Heart left ventricle (tissue), 16 donors: Measurements from ENCODE around the gene SNX20. TPM values are rescaled to one million over a fixed set of nuclear protein-coding genes. Genes with fewer than 3 reads are reported as not detected.

Source experiments
- ATAC-seq, 4 donors: fragments of 200-7000 bp; cut with Tn5 transposase; one replicate each; pipeline ENCODE4 v1.9.1; 2020 to 2022; ENCODE audit warnings: moderate library complexity in 4 of 4, mild to moderate bottlenecking in 3 of 4, moderate number of reproducible peaks in 1 of 4
- DNase-seq, 5 donors: peaks; one replicate each; pipeline ENCODE4 v3.0.0-alpha.2; 2020
- H3K27ac ChIP-seq, 12 donors: fragments of 200-600 bp; sonication (generic) in 4 of 12; one replicate each; pipeline versions ENCODE4 v1.5.0 to v1.8.0; 2016 to 2022; ENCODE audit warnings: mild to moderate bottlenecking in 2 of 12
- H3K27me3 ChIP-seq, 9 donors: fragments of 200-600 bp; sonication (generic) in 2 of 9; one replicate each; pipeline versions ENCODE4 v1.5.1 to v1.8.0; 2016 to 2022; ENCODE audit warnings: mild to moderate bottlenecking in 3 of 9
- H3K36me3 ChIP-seq, 9 donors: fragments of 200-600 bp; sonication (generic) in 2 of 9; one replicate each; pipeline versions ENCODE4 v1.5.0 to v1.8.0; 2018 to 2022; ENCODE audit warnings: mild to moderate bottlenecking in 2 of 9
- H3K4me1 ChIP-seq, 12 donors: fragments of 200-600 bp; sonication (generic) in 4 of 12; one replicate each; pipeline versions ENCODE4 v1.5.0 to v1.8.0; 2016 to 2022; ENCODE audit warnings: mild to moderate bottlenecking in 3 of 12
- H3K4me3 ChIP-seq, 12 donors: fragments of 200-600 bp; sonication (generic) in 4 of 12; one replicate each; pipeline versions ENCODE4 v1.5.0 to v1.8.0; 2017 to 2022; ENCODE audit warnings: mild to moderate bottlenecking in 9 of 12, moderate library complexity in 4 of 12
- H3K9me3 ChIP-seq, 12 donors: fragments of 200-600 bp; sonication (generic) in 4 of 12; one replicate each; pipeline versions ENCODE4 v1.5.0 to v1.8.0; 2016 to 2022; ENCODE audit warnings: mild to moderate bottlenecking in 1 of 12
- POLR2A ChIP-seq, 2 donors: fragments of 450-650 bp; IDR thresholded peaks; one replicate each; pipeline ENCODE4 v1.6.1; 2017; ENCODE audit warnings: antibody characterized with exemption in 2 of 2, mild to moderate bottlenecking in 2 of 2, moderate library complexity in 2 of 2
- WGBS, 4 donors: extraction: QIAGEN DNeasy Blood & Tissue Kit in 2 of 4; methylation state at CpG; one replicate each; pipeline versions ENCODE4 v1.1.5 to v1.1.7; 2013 to 2018; 5-methylcytosine and 5-hydroxymethylcytosine counted together
- intact Hi-C, 10 donors: fragments of 100-400 bp; cut with DNase I; formaldehyde crosslinking; loops; one replicate each; pipeline versions ENCODE4 v1.11.1 to v1.14.2; 2022
- polyA plus RNA-seq, 2 donors: library from polyadenylated mRNA; stranded (reverse); fragments of 200-250 nt; gene quantifications; one replicate each; pipeline ENCODE4 v1.2.3, GENCODE V29; 2013
- total RNA-seq, 9 donors: library from RNA; depleted of rRNA in 2 of 9; stranded (reverse); fragments of >200 nt in 2 of 9; fragmentation: NEBNext Ultra II Directional in 3 of 9; extraction: Animal tissue kit (Norgen Biotek cat#: 25700) in 3 of 9; gene quantifications; one replicate each; pipeline versions ENCODE4 v1.1.0 to v1.2.4, GENCODE V29; 2016 to 2023
- TF ChIP-seq, protein P1 (sequence below), 12 donors: fragments of 200-600 bp; sonication (generic) in 4 of 12; IDR thresholded peaks; one replicate each; pipeline versions ENCODE4 v1.5.0 to v1.8.0; 2018 to 2022; ENCODE audit warnings: antibody characterized with exemption in 12 of 12, mild to moderate bottlenecking in 5 of 12
- donor health status: ischemic (EF 13 %, LVEDD 7.1; RV severe dilation, severe dysfunction).
- donor health status: healthy with polysubstance abuse.
- donor health status: DM: no; HTN: yes; CAD: no.
- donor health status: DM: no; HTN: no; CAD: no.
- donor health status: ischemic (EF 25% LVEDD 6.9; RV normal size, moderate dysfunction).
- donor health status: ischemic (EF 25% LVEDD 5.7; RV mildly dilated, moderate dysfunction).
- donor health status: healthy.
- donor health status: DM: yes; HTN: yes; CAD: no.
- donor health status: ischemic (EF 35%, LVEDD 5.7; RV mildly dilated, moderate dysfunction).
- donor health status: nonischemic (EF 11% LVEDD 7.7; RV severe dilation, severe dysfunction).
- donor health status: DM: yes; HTN: yes; CAD: no.
- donor health status: PGD.
- donor health status: ischemic (EF 29% LVEDD 5.4; RV normal size, mild dysfunction).
- donor health status: nonischemic (EF 23%, LVEDD 6.1; RV moderate dilation, normal function).

The SNX20 gene
- total and polyA plus RNA-seq, 11 donors, result 0.27 to 11.9 (median 0.64) TPM

GRCh38 chr16:50673496-50674275, 7.4 kb downstream of the SNX20 start:
- H3K9me3 ChIP-seq, result peaks cover 0 to 23% (median 13%) of the 10 kb centered on the region in 12 donors
- DNase-seq (no peak), ATAC-seq (no peak)
- H3K27me3 ChIP-seq, result peaks cover 0 to 25% (median 8%) of the 10 kb centered on the region in 9 donors
- H3K36me3 ChIP-seq, result peaks cover 0 to 55% (median 0%) of the 10 kb centered on the region in 9 donors
- no peak overlapping the region for H3K4me3 ChIP-seq
- peaks cover 0 to 9% (median 2%) of the 10 kb centered on the region in 12 donors for H3K4me1 ChIP-seq
- no peak for TF ChIP-seq POLR2A (IDR thresholded peaks at IDR 0.05)
- TF ChIP-seq, protein P1, sequence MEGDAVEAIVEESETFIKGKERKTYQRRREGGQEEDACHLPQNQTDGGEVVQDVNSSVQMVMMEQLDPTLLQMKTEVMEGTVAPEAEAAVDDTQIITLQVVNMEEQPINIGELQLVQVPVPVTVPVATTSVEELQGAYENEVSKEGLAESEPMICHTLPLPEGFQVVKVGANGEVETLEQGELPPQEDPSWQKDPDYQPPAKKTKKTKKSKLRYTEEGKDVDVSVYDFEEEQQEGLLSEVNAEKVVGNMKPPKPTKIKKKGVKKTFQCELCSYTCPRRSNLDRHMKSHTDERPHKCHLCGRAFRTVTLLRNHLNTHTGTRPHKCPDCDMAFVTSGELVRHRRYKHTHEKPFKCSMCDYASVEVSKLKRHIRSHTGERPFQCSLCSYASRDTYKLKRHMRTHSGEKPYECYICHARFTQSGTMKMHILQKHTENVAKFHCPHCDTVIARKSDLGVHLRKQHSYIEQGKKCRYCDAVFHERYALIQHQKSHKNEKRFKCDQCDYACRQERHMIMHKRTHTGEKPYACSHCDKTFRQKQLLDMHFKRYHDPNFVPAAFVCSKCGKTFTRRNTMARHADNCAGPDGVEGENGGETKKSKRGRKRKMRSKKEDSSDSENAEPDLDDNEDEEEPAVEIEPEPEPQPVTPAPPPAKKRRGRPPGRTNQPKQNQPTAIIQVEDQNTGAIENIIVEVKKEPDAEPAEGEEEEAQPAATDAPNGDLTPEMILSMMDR (IDR thresholded peaks at IDR 0.05), result no peak
- H3K27ac ChIP-seq, result no peak overlapping the region
- WGBS, 4 donors, result 43 to 61% (median 51%) methylated on average over 49 to 70 of the region's 70 CpGs
- intact Hi-C loops, result loop anchor here in 1 of 10 donors (5.0 kb wide), 1 partner anchor 134 kb away; no protein-coding TSS in a partner anchor

DNA sequence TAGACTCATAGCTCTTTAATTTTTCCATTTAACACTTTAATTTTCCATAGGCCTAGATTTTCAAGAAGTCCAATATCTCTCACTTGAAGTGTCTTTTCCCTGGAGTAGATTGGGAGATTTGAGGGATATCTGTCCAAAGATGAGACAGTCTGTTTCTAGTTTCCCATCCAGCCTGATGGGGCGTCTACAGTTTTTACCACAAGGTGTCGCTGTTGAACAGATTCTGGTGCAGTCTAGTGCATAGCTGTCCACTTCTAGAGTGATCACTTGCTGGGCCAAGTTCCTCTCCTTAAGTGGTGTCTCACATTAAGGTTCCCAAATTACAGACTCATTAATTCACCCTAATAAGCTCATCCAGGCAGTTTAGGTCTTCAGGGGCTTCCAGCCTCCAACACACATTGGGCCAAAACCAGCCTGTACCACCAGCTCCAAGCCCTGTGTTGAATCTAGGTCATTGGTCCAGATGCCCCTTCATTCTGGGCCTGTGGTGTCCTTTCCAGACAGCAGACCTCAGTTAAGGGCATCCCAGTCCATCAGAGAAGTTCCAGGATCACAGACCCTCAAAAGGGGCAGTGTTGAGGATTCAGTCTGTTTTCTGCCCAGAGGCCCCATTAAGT, 9.4 kb downstream of the SNX20 start:
- intact Hi-C loops, result loop anchor here in 1 of 10 donors (5.0 kb wide), 1 partner anchor 136 kb away; no protein-coding TSS in a partner anchor
- Histone ChIP-seq H3K27ac (no peak overlapping the region), H3K4me3 (no peak overlapping the region), H3K27me3 (peaks cover 0 to 25% (median 8%) of the 10 kb centered on the region in 9 donors), H3K9me3 (peaks cover 0 to 23% (median 13%) of the 10 kb centered on the region in 12 donors), H3K36me3 (peaks cover 0 to 42% (median 0%) of the 10 kb centered on the region in 9 donors), H3K4me1 (peaks cover 0 to 22% (median 10%) of the 10 kb centered on the region in 12 donors)
- DNase-seq (no peak), ATAC-seq (no peak)
- WGBS, 4 donors, result 35 to 51% (median 50%) methylated on average over 2 of the region's 2 CpGs
- TF ChIP-seq, protein P1 (IDR thresholded peaks at IDR 0.05), result peak in 10 of 12 donors; percentile 20 to 49 (median 38)
- no peak for TF ChIP-seq POLR2A (IDR thresholded peaks at IDR 0.05)

- peaks cover 0 to 25% (median 8%) of the 10 kb centered on the region in 9 donors for H3K27me3 ChIP-seq
- TF ChIP-seq, protein P1 (IDR thresholded peaks at IDR 0.05), result no peak
- TF ChIP-seq POLR2A (IDR thresholded peaks at IDR 0.05), result no peak
- DNase-seq, result no peak
- H3K9me3 ChIP-seq, result peaks cover 0 to 23% (median 13%) of the 10 kb centered on the region in 12 donors
- no peak overlapping the region for H3K4me3 ChIP-seq
- intact Hi-C loops, result loop anchor here in 1 of 10 donors (5.0 kb wide), 1 partner anchor 137 kb away; no protein-coding TSS in a partner anchor
- H3K27ac ChIP-seq, result no peak overlapping the region
- H3K4me1 ChIP-seq, result peaks cover 0 to 35% (median 11%) of the 10 kb centered on the region in 12 donors
- H3K36me3 ChIP-seq, result peaks cover 0 to 30% (median 0%) of the 10 kb centered on the region in 9 donors
- WGBS, 4 donors, result 90 to 95% (median 94%) methylated on average over 5 to 6 of the region's 6 CpGs
- ATAC-seq, result no peak
Measured at GRCh38 chr16:50670476-50670875, 10.6 kb downstream of the SNX20 start.

GRCh38 chr16:50669741-50670140, 11.4 kb downstream of the SNX20 start:
- Histone ChIP-seq H3K4me3 (no peak overlapping the region), H3K36me3 (peaks cover 0 to 22% (median 0%) of the 10 kb centered on the region in 9 donors), H3K27me3 (peaks cover 0 to 18% (median 8%) of the 10 kb centered on the region in 9 donors), H3K27ac (no peak overlapping the region), H3K4me1 (peaks cover 0 to 42% (median 12%) of the 10 kb centered on the region in 12 donors), H3K9me3 (peaks cover 0 to 23% (median 13%) of the 10 kb centered on the region in 12 donors)
- DNase-seq (no peak), ATAC-seq (no peak)
- TF ChIP-seq POLR2A (IDR thresholded peaks at IDR 0.05), result no peak
- TF ChIP-seq, protein P1 (IDR thresholded peaks at IDR 0.05), result no peak
- intact Hi-C loops, result loop anchor here (5.0 to 10.0 kb wide), 15 partner anchors 75 to 647 kb away; partner anchors contain the start of genes CNEP1R1 (in 2 of the 10) and BRD7 (in 1 of the 10)
- WGBS, 4 donors, result 93 to 100% (median 96%) methylated on average over 4 of the region's 4 CpGs
